Stimulated activated CD4-positive, alpha-beta T cell treated with anti-CD3 and anti-CD28 coated beads, Interleukin-1b, Interleukin-23, amount 100 ng/mL, for 1 hour (primary cell): ENCODE measurements around the gene TMEM175.

ENCODE experiments used
- DNase-seq, 2 donors: peaks; one replicate each; pipeline ENCODE4 v3.0.0-alpha.2; 2020; ENCODE audit warnings: low read depth in 2 of 2

The TMEM175 gene

GRCh38 chr4:931960-932712, at the start of gene TMEM175, which contains the start of gene GAK:
Gene TMEM175, plus strand, starts transcription at chr4:932460. Its CDS starts 15,280 bp downstream, at chr4:947740.
Gene GAK, minus strand, starts transcription at chr4:932316. Its CDS starts 129 bp downstream, at chr4:932187.
- DNase-seq: peak; percentile 86 to 92

GRCh38 chr4:882646-883045, 49.6 kb upstream of the TMEM175 start:
- DNase-seq: no peak

GRCh38 chr4:883377-884095, 48.7 kb upstream of the TMEM175 start:
- no peak for DNase-seq

- DNase-seq: no peak
Measured at GRCh38 chr4:884259-884658, 48.0 kb upstream of the TMEM175 start.

GRCh38 chr4:884896-885295, 47.4 kb upstream of the TMEM175 start:
- DNase-seq: no peak

GRCh38 chr4:885353-885752, 46.9 kb upstream of the TMEM175 start:
- DNase-seq: no peak

- no peak for DNase-seq
Measured at GRCh38 chr4:886244-886643, 46.0 kb upstream of the TMEM175 start.

GRCh38 chr4:887034-887763, 45.1 kb upstream of the TMEM175 start:
- DNase-seq: no peak

- no peak for DNase-seq
Measured at GRCh38 chr4:888029-888428, 44.2 kb upstream of the TMEM175 start.

- DNase-seq: no peak
Measured at GRCh38 chr4:889516-889915, 42.7 kb upstream of the TMEM175 start.

- no peak for DNase-seq
Measured at GRCh38 chr4:890036-890695, 42.1 kb upstream of the TMEM175 start.

GRCh38 chr4:891747-892146, 40.5 kb upstream of the TMEM175 start:
- DNase-seq: no peak

GRCh38 chr4:892780-893179, 39.5 kb upstream of the TMEM175 start:
- no peak for DNase-seq

GRCh38 chr4:893276-893994, 38.8 kb upstream of the TMEM175 start:
- DNase-seq: no peak

- DNase-seq: no peak
Measured at GRCh38 chr4:893995-894705, 38.1 kb upstream of the TMEM175 start.

GRCh38 chr4:895596-895995, 36.7 kb upstream of the TMEM175 start:
- DNase-seq: no peak

GRCh38 chr4:896216-896615, 36.0 kb upstream of the TMEM175 start:
- DNase-seq: no peak

- DNase-seq: no peak
Measured at GRCh38 chr4:896630-897029, 35.6 kb upstream of the TMEM175 start.

- no peak for DNase-seq
Measured at GRCh38 chr4:898123-898522, 34.1 kb upstream of the TMEM175 start.

GRCh38 chr4:898869-899555, 33.2 kb upstream of the TMEM175 start:
- DNase-seq: no peak
